ENCODE measurements around the gene RACGAP1. TPM values are rescaled to one million over a fixed set of nuclear protein-coding genes. Genes with fewer than 3 reads are reported as not detected.

RACGAP1 gene, protein sequence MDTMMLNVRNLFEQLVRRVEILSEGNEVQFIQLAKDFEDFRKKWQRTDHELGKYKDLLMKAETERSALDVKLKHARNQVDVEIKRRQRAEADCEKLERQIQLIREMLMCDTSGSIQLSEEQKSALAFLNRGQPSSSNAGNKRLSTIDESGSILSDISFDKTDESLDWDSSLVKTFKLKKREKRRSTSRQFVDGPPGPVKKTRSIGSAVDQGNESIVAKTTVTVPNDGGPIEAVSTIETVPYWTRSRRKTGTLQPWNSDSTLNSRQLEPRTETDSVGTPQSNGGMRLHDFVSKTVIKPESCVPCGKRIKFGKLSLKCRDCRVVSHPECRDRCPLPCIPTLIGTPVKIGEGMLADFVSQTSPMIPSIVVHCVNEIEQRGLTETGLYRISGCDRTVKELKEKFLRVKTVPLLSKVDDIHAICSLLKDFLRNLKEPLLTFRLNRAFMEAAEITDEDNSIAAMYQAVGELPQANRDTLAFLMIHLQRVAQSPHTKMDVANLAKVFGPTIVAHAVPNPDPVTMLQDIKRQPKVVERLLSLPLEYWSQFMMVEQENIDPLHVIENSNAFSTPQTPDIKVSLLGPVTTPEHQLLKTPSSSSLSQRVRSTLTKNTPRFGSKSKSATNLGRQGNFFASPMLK
- total RNA-seq (2014; rRNA removed; shearing (Covaris generic)) = 143 and 147 TPM in 2 replicates

DNA sequence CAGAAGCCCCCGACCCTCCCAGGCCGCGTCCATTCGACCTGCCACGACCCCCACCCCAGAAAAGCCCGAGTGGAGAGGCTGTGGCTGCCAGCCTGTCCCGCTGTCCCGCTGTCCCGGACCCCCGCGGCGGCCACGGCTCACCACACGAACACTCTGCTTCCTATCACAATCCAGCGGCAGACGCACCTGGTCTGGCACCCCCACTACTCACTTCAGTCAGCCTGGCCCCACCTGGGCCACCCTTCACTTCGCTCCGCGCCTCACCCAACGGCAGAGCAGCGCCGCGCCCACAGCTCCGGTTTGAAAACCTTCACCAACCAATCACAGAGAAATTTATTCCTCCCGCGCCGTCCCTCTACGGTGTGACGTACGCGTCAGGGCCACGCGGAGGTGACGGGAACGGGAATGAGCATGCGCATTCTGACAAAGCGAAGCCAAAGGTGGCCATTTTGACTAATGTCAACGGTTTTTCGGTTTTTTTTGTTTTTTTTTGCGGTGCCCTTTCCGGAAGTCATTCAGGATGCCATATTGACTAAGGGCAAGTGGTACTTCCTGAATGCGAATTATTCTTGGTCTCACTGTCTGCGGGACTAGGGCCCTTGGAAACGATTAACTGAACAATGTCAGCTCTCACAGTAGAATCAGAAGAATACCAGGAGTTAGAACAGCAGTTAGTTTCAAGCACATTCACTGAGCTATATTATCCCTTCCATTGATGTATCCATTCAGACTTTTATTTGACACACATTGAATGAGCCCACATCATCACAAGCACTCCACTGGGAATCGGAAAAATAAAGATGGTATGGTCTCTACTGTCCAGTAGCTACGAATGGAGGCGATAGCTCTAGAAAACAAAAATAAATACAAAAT lies at the start of gene RACGAP1:
Gene RACGAP1, minus strand, starts transcription at position 308 of the 873 bp plus-strand sequence. CDS start 8,779 bp downstream, outside the sequence.
- peak; percentile 98 for DNase-seq (ENCODE audit: low spot score)

DNA sequence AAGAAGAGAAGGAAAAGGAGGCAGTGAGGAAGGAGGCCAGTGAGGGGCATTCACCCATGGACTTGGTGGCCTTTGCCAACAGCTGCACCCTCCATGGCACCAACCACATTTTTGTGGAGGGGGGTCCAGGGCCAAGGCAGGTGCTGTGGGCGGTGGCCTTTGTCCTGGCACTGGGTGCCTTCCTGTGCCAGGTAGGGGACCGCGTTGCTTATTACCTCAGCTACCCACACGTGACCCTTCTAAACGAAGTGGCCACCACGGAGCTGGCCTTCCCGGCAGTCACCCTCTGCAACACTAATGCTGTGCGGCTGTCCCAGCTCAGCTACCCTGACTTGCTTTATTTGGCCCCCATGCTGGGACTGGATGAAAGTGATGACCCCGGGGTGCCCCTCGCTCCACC lies 48.4 kb upstream of the RACGAP1 start:
- DNase-seq (ENCODE audit: low spot score) = no peak

DNA sequence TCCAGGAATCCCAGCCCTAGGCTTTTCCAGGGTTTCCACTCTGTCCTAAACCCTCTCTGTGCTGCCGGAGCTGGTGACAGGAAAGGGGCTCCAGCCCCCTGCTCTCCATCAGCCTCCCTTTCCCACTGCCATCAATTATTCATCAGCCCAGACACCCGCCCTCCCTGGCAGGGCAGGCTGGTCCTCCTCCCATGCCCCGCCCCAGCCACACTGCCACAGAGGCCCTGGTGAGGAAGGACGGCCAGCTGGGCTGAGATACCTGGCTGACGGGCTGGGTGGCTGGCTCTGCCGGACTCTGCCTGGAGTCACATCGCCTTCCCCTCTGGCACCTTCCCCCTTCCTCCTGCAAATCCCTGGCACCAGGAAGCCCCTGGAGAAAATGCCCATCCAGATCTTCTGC lies 47.9 kb upstream of the RACGAP1 start:
- no peak for DNase-seq (ENCODE audit: low spot score)

DNA sequence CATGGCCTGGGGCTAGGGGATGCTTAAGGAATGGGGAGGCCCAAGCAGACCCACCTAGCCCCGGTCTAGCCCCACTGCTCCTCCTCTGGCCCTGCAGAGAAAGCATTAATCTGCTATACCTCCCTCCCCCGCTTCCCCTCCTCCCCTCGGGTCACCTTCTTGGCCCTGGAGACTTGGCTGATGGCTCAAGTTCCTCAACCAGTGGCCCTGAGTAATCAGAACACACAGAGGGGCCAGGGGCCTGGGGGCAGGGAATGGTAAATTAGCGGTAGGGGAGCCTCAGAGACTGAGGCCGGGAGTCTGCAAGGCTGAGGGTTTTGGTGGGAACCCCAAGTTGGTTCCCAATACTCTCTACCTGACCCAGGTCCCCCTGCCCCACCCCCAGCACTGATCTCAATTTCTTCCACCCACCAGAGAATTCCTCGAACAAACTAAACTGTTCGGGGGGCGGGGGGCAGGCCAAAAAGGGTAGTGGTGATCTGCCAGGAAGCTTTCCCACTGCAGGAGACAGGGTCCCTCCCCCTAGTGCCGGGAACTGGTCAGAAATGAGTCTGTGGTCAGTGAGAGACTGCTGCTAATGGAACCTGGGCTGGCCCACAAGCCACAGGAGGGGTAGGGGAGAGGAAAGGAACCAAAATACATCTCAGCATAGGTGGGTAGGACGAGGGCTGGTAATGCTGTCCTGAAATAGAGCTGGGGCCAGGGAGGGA lies 47.1 kb upstream of the RACGAP1 start:
- DNase-seq (ENCODE audit: low spot score) = no peak

DNA sequence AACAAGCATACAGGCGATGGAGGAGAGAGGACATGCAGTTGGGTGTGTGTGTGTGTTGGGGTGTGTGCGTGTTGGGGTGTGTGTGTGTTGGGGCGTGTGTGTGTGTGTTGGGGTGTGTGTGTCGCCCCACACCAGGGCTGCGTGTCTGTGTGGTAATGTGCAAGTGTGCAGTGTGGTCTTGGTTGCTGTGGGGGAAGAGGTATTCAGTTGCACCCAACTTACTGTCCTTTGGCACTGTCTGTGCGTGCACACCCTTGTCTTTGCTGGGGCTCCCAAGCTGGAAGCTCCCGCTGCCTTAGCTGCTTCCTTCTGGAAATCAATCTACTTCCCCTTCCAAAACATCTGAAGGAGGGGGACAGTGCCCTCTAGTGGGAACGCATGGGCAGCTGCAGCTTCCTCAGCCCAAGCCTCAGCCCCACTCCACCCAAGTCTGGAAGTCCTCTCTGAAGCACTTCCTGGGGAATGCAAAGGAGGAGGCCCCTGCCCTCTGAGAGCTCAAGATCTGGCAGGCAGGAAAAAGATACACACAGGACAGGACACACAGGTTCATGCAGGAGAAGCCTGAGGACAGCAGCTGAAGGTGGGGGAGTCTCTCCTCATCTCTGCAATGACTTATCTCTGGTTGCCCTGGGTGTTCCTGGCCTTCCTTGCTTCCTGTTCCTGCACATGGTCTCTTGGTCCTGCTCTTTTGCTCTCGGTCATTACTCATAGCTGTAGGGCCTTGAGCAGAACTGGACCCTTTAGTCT lies 45.2 kb upstream of the RACGAP1 start:
- peak; percentile 75 for DNase-seq (ENCODE audit: low spot score)

DNA sequence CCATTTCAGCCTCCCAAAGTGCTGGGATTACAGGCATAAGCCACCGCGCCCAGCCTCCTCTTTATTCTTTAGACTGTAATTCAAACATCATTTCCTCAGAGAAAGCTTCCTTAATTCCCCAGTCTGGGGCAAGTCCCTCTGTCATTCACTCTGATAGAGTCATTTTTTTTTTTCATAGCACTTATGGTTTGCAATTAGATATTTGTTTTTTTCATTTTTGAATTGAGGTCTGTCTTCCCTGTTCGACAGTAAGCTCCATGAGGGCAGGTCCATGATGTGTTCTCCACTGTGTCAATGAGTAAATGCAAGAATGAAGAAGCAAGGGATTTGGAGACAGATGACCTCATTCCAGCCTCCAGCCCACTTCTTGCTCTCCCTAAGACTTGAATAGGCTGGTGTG lies 44.2 kb upstream of the RACGAP1 start:
- DNase-seq (ENCODE audit: low spot score) = no peak

DNA sequence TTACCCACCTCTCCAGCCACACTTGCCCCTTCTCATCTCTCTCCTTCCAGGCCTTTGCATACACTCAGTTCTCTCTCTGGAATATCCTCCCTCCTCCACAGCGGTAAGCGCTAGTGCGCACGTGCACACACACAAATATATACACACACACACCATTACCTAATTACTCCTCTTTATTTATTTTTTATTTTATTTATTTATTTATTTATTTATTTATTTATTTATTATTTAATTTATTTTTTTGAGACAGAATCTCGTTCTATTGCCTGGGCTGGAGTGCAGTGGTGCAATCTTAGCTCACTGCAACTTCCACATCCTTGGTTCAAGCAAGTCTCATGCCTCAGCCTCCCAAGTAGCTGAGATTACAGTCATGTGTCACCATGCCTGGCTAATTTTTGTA lies 43.8 kb upstream of the RACGAP1 start:
- no peak for DNase-seq (ENCODE audit: low spot score)

DNA sequence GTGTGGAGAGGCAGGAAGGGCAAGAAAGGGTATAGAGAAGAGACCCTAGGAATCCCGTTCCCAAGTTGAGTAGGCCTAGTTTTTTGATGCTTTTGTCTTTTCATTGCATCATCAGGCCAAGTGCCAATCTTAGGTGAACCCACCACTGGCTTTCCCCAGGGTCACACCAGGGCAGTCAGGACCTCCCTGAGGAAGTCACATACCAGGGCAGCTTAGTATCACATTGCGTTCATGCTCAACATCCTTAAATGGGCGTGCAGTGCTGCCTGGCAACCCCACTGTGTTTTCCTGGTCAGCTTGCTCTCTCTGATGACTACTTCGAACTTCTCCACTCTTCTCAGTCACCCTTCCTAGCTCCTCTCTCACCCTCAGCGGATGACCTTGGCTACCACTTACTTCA lies 41.1 kb upstream of the RACGAP1 start:
- DNase-seq (ENCODE audit: low spot score) = peak; percentile 48

DNA sequence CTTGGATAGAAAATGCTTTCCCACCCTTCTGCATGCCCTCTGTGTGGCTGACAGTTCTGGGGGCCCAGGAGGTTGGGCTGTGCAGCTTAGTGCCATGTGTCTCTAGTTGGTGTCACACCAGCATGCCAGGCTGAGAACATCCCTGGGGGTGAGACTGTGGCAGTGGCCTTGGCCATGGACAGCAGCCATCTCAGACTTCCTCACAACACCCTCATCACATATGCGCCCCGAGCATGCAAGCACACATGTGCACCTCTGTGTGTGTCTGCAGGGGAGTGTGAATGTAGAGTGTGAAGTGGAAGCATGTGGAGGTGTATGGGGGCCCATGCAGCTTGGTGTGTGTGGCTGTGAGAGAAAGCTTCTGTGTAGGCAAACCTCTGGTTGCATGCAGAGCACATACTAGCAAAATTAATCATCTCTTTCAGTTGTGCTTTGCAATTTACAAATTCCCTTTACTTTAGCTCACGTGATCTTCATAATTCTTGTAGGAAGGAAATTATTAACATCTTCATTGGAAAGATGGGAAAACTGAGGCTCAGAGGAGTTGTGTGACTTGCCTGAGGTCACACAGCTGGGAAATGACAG lies 40.5 kb upstream of the RACGAP1 start:
- no peak for DNase-seq (ENCODE audit: low spot score)

DNA sequence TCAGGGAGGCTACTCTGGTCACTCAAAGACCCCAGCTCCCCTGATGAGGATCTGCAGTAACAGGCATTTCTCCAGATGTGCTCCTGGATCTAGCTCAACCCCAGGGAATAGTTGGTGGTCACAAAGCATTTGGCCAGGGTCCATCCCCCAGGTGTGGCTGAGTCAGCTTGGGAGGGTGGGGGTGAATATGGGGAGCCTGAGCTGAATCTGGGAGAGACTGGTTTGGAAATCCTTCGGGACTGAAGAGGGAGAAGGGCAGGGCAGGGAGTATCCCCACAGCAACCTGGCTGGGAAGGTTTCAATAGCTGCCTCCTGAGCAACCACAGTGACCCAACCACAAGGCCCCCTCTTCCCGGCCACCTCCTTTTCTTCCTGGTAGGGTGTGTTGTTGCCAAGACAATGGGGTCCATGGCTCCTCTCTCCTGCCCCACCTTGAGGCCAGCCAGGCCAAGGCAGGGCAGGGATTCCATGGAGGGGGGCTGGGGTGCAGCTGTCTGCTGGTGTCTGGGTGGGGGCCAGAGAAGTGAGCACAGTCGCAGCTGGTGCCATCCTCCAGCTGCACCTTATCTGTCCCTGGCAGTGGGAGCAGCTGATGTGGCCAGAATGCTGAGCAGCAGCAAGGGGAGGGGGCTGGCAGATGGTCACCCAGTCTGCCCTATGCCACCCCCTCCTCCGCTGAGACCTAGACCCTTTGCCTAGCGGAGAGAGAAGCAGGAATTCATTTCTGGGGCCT lies 37.6 kb upstream of the RACGAP1 start:
- peak; percentile 28 for DNase-seq (ENCODE audit: low spot score)

DNA sequence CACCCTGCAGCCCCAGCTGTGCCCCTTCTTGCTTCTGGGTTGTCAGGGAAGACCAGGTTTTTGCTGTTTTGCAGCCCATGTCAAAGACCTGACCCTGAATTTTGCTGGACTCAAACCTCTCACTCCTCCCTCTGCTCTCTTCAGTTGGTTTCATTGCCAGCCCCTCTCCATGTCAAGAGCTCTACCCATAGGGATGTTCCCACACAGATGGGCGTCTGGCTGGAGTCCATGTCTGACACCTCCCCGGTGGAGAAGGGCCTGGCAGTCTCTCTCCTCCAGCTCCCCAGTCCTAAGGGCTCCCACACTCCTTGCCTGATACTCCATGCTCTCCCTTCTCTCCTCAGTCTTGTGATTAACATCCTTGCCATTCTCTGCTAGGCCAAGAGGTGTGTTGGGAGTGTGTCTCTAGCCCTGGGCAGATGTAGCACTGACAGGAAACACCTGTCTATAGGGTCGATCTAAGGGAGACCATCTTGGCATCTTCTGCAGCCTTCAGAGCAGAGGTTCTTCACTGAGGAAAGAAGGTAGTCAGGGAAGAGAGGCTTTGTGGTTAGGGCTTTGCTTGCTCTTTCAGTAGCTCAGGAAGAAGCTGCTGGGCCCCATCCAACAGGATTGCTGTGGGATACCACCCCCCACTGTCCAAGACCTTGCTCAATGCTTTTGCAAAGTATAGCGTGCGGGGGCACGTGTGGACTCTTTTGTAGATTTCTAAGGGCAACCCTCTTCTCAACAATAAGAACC lies 36.8 kb upstream of the RACGAP1 start:
- DNase-seq (ENCODE audit: low spot score) = no peak

DNA sequence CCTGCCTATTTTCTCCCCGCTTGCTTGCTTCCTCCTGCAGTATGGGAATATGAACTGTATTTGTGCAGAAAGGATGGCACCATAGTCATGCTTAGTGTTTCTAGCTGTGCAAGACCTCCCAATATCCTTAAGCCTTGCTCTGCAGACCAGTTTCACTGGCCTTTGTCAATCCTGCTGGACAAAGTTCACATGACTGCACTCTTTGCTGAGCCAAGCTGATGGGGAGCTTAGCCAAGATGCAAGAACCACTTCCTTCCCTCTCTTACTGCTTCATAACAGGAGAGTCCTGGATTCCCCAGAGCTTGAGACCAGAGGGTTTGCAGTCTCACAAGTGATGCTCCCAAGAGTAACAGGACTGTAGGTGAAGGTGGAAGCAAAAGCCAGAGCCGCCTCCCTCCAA lies 35.9 kb upstream of the RACGAP1 start:
- no peak for DNase-seq (ENCODE audit: low spot score)

DNA sequence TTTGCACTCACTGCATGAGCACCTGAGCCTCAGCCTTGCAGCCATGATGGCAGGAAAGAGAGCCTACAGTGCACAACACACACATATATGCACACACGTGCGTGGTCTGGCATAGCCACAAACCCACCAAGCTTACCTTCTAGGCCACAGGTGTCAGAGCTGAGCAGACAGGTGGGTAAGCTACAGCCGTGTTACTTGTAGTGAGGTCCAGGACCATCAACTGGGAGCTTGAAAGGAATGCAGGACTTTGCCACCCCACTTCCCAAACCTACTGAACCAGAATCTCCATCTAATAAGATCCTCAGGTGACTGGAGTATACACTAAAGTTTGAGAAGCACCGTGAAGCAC lies 34.8 kb upstream of the RACGAP1 start:
- no peak for DNase-seq (ENCODE audit: low spot score)

DNA sequence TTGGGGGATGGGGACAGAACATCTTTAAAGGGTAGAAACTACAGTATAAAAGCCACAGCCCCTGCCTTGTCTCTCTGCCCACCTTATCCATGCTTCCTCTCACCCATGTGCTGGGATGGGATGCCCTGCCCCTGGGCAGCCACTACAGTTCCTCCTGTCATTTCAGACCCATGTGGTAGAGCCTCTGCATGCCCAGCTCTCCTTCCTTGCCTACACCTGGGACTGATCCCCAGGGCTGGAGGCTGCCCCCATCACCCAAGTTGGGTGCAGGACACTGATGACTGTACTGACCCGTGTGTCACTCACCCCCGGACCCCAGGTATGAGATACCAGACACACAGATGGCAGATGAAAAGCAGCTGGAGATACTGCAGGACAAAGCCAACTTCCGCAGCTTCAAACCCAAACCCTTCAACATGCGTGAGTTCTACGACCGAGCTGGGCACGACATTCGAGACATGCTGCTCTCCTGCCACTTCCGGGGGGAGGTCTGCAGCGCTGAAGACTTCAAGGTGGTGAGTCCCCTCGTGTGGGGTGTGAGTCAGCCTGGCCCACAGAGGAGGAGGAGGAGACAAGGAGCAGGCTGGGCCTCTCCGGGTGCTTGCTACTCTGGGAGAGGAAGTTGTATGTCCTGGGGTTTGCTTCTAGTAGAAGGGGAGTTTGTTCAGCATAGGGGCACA lies 34.3 kb upstream of the RACGAP1 start:
- DNase-seq (ENCODE audit: low spot score) = peak; percentile 26

DNA sequence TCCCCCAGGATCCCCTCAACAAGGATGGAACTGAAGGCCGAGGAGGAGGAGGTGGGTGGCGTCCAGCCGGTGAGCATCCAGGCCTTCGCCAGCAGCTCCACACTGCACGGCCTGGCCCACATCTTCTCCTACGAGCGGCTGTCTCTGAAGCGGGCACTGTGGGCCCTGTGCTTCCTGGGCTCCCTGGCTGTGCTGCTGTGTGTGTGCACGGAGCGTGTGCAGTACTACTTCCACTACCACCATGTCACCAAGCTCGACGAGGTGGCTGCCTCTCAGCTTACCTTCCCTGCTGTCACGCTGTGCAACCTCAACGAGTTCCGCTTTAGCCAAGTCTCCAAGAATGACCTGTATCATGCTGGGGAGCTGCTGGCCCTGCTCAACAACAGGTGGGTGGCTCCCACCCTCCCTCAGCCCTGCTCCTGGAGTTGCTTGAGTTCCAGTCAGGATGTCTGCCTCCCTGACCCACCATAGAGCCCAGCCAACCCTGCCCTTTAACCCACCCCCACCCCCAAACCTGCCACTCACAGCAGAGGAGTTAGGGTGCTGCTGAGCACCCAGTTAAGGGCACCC lies 33.5 kb upstream of the RACGAP1 start:
- no peak for DNase-seq (ENCODE audit: low spot score)

DNA sequence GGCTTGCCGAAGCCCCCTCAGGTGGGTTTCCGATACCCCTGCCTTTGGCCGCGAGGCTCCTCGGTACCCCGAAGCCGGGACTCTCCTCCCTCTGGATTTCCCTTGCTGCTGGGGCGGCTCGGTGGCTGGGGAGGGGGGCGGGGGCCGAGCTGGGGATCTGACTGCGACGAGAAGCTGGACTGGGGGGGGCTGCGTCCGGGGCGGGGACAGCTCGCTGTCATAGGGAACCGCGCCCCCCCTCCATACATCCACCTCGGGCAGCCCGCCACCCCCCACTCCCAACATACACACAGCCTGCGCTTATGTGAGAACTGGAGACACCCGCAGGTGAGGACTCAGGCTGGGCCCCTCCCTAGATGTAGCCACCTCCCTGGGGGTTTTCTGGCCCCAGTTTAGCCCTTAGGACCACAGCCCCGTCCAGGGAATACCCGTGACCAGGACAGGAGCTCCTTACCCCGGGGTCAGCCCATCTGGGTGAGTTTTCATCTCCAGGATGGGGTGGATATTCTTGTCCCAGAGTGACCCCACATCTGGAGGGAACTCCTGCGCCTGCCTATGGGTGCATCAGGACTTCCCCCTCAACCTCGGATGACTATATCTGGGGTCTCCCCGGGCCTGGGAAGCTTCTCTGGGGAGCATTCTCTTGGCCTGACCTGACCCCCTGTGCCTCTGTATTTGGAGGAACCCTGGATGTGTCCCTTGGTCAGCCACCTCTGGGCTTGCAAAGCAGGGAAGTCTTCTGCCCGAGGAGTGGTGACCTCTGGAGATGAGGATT lies 32.8 kb upstream of the RACGAP1 start:
- no peak for DNase-seq (ENCODE audit: low spot score)

DNA sequence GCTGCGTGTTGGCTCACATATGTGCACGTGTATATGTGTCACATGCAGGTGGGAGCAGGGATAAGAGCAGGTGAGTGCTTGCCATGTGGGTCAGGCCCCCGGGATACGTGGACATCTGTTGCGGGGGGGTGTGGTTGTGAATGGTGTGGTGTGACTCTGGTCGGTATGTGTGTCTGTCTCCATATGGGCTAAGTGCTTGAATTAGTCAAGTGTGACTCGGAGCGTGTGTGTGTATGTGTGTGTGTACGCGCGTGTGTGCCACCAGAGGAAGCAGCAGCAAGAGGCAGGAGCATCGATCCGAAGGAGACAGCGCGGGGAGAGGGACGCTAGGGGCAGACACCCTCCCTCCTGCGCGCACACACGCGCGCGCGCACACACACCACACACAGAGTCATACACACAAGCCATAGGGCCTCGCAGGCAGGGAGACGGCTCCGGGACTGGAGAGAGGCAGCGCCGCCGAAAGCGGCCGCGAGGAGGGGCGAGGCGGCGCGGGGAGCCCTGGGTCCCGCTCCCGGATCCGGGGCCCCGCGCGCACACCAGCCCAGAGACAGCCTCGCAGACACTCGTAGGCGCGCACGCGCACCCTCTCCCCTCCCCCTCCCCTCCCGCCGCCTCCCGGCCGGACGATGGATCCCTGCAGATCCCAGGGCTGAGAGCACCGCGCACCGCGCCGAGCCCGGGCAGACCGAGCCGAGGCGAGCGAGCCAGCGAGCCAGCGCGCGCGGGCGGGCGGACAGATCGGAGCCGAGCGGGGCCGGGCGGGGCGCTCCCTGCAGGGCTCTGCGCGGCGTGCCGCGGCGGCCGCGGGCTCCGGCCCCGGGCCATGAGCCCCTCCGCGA lies 31.9 kb upstream of the RACGAP1 start, which contains the start of gene ASIC1:
Gene ASIC1, plus strand, starts transcription at position 597 of the 842 bp plus-strand sequence. CDS start 1,171 bp downstream, outside the sequence.
- no peak for DNase-seq (ENCODE audit: low spot score)
